GM12872 (cell line): ENCODE data around the gene CEP131.

Experiments
- CTCF ChIP-seq: IDR thresholded peaks from 3 replicates; pipeline ENCODE4 v1.5.1; 2011; ENCODE audit warnings: low read depth, mild to moderate bottlenecking, low read length, moderate library complexity; ENCODE audit not compliant: insufficient read depth

CEP131 gene

GRCh38 chr17:81161536-81161935 lies 61.2 kb downstream of the CEP131 start:
- no peak for TF ChIP-seq CTCF

- TF ChIP-seq CTCF, result no peak
Measured at GRCh38 chr17:81160747-81161453, 61.9 kb downstream of the CEP131 start.

- no peak for TF ChIP-seq CTCF
Measured at GRCh38 chr17:81160306-81160705, 62.5 kb downstream of the CEP131 start.

- no peak for TF ChIP-seq CTCF
Measured at GRCh38 chr17:81159611-81160265, 63.0 kb downstream of the CEP131 start.

- TF ChIP-seq CTCF, result no peak
Measured at GRCh38 chr17:81158688-81159590, 63.8 kb downstream of the CEP131 start.

- TF ChIP-seq CTCF, result no peak
Measured at GRCh38 chr17:81157848-81158687, 64.7 kb downstream of the CEP131 start.
